NCI-H226 (cell line): Measurements from ENCODE around the gene IFT52.
"Not testable (repeated sequence)": the region's sequence is repeated elsewhere in the genome, so short reads cannot be mapped to it uniquely, and the experiment has no call there.

Experiments used
- DNase-seq: peaks from one replicate; pipeline ENCODE4 v3.0.0-alpha.2; 2015

Gene IFT52

GRCh38 chr20:43569282-43569681 is 21.5 kb upstream of the IFT52 start:
- DNase-seq, result no peak

- DNase-seq, result no peak
Observed at GRCh38 chr20:43570496-43570895, 20.2 kb upstream of the IFT52 start.

- DNase-seq, result no peak
Observed at GRCh38 chr20:43571310-43571709, 19.4 kb upstream of the IFT52 start.

- no peak for DNase-seq
Observed at GRCh38 chr20:43571771-43572170, 19.0 kb upstream of the IFT52 start.

- DNase-seq, result no peak
Observed at GRCh38 chr20:43572891-43573290, 17.8 kb upstream of the IFT52 start.

GRCh38 chr20:43576108-43576507 is 14.6 kb upstream of the IFT52 start:
- no peak for DNase-seq

GRCh38 chr20:43579861-43580793 is 10.6 kb upstream of the IFT52 start:
- DNase-seq, result no peak

GRCh38 chr20:43583133-43583864 is 7.4 kb upstream of the IFT52 start:
- no peak for DNase-seq

- DNase-seq, result peak; percentile 83
Observed at GRCh38 chr20:43583982-43584432, 6.7 kb upstream of the IFT52 start.

GRCh38 chr20:43584448-43585136 is 6.1 kb upstream of the IFT52 start:
- DNase-seq, result peak; percentile 12

- DNase-seq, result no peak
Observed at GRCh38 chr20:43586641-43587040, 4.1 kb upstream of the IFT52 start.

- DNase-seq, result not testable (repeated sequence)
Observed at GRCh38 chr20:43588526-43588925, 2.2 kb upstream of the IFT52 start.

GRCh38 chr20:43590036-43590391 is 723 bp upstream of the IFT52 start:
- no peak for DNase-seq

- not testable (repeated sequence) for DNase-seq
Observed at GRCh38 chr20:43601960-43602359, 11.2 kb downstream of the IFT52 start.

GRCh38 chr20:43603124-43603523 is 12.4 kb downstream of the IFT52 start:
- DNase-seq, result no peak

GRCh38 chr20:43605715-43606114 is 15.0 kb downstream of the IFT52 start:
- no peak for DNase-seq

GRCh38 chr20:43607278-43607677 is 16.5 kb downstream of the IFT52 start:
- DNase-seq, result not testable (repeated sequence)

- DNase-seq, result no peak
Observed at GRCh38 chr20:43631598-43631997, 40.9 kb downstream of the IFT52 start.

GRCh38 chr20:43636429-43636828 is 45.7 kb downstream of the IFT52 start:
- no peak for DNase-seq

- DNase-seq, result no peak
Observed at GRCh38 chr20:43642548-43642947, 51.8 kb downstream of the IFT52 start.

GRCh38 chr20:43650997-43651525 is 60.3 kb downstream of the IFT52 start:
- no peak for DNase-seq

- DNase-seq, result not testable (repeated sequence)
Observed at GRCh38 chr20:43651650-43652184, 61.0 kb downstream of the IFT52 start.

- no peak for DNase-seq
Observed at GRCh38 chr20:43653966-43654365, 63.2 kb downstream of the IFT52 start.
